ENCODE data around the gene KNL1.

- TF ChIP-seq, protein P1, sequence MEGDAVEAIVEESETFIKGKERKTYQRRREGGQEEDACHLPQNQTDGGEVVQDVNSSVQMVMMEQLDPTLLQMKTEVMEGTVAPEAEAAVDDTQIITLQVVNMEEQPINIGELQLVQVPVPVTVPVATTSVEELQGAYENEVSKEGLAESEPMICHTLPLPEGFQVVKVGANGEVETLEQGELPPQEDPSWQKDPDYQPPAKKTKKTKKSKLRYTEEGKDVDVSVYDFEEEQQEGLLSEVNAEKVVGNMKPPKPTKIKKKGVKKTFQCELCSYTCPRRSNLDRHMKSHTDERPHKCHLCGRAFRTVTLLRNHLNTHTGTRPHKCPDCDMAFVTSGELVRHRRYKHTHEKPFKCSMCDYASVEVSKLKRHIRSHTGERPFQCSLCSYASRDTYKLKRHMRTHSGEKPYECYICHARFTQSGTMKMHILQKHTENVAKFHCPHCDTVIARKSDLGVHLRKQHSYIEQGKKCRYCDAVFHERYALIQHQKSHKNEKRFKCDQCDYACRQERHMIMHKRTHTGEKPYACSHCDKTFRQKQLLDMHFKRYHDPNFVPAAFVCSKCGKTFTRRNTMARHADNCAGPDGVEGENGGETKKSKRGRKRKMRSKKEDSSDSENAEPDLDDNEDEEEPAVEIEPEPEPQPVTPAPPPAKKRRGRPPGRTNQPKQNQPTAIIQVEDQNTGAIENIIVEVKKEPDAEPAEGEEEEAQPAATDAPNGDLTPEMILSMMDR (IDR thresholded peaks at IDR 0.05; ENCODE audit: insufficient read depth, low read length, poor library complexity, severe bottlenecking): no peak
- no peak for TF ChIP-seq EZH2phosphoT487 (conservative IDR thresholded peaks at IDR 0.05; ENCODE audit: low read length)
Observed at GRCh38 chr15:40702077-40702476, 108.0 kb downstream of the KNL1 start.

Data from SU-DHL-6 (cell line).